Neural progenitor cell (in vitro differentiated cells): ENCODE results near the gene DNAH10. TPM values are rescaled to one million over a fixed set of nuclear protein-coding genes. Genes with fewer than 3 reads are reported as not detected.
A peak's percentile ranks its signal among the peaks of the same experiment; 100 is the strongest.

Source experiments
- DNase-seq: peaks from one replicate; pipeline ENCODE4 v3.0.0-alpha.2; 2016; ENCODE audit warnings: low spot score
- H2AFZ ChIP-seq: fragments of 200-600 bp; sonication (generic); replicated peaks from 2 replicates; pipeline ENCODE4 v1.6.1; 2016; ENCODE audit warnings: antibody characterized with exemption
- H3F3A ChIP-seq: fragments of 200-600 bp; sonication (generic); 2 replicates; pipeline ENCODE4 v1.6.1; 2016; ENCODE audit warnings: antibody characterized with exemption, low read depth
- H3K27ac ChIP-seq: fragments of 200-600 bp; sonication (generic); 2 replicates; pipeline ENCODE4 v1.5.1; 2016; ENCODE audit warnings: mild to moderate bottlenecking
- H3K27me3 ChIP-seq: fragments of 200-600 bp; sonication (generic); 2 replicates; pipeline ENCODE4 v1.6.1; 2016; ENCODE audit warnings: mild to moderate bottlenecking, moderate library complexity
- H3K36me3 ChIP-seq: fragments of 200-600 bp; sonication (generic); 2 replicates; pipeline ENCODE4 v1.5.1; 2016
- H3K4me1 ChIP-seq: fragments of 200-600 bp; sonication (generic); 2 replicates; pipeline ENCODE4 v1.6.1; 2016; ENCODE audit warnings: mixed run types
- H3K4me2 ChIP-seq: fragments of 200-600 bp; sonication (generic); 2 replicates; pipeline ENCODE4 v1.6.1; 2016
- H3K4me3 ChIP-seq: fragments of 200-600 bp; sonication (generic); 2 replicates; pipeline ENCODE4 v1.5.1; 2016
- H3K79me2 ChIP-seq: fragments of 200-600 bp; sonication (generic); 2 replicates; pipeline ENCODE4 v1.6.1; 2016; ENCODE audit warnings: low read depth
- H3K9ac ChIP-seq: fragments of 200-600 bp; sonication (generic); 2 replicates; pipeline ENCODE4 v1.6.1; 2016
- H3K9me3 ChIP-seq: fragments of 200-600 bp; sonication (generic); 2 replicates; pipeline ENCODE4 v1.5.1; 2016; ENCODE audit warnings: low read depth
- H4K20me1 ChIP-seq: fragments of 200-600 bp; sonication (generic); 2 replicates; pipeline ENCODE4 v1.6.1; 2016; ENCODE audit warnings: low read depth
- H3K27ac Mint-ChIP-seq: 3 replicates; pipeline ENCODE4 v1.8.0; 2021; ENCODE audit warnings: mixed read lengths
- H3K27me3 Mint-ChIP-seq: 2 replicates; pipeline ENCODE4 v1.8.0; 2022; ENCODE audit warnings: low read depth, mild to moderate bottlenecking, inconsistent platforms, moderate library complexity, mixed read lengths; ENCODE audit not compliant: insufficient read depth
- H3K36me3 Mint-ChIP-seq: 3 replicates; pipeline ENCODE4 v1.8.0; 2021; ENCODE audit warnings: mixed read lengths
- H3K4me1 Mint-ChIP-seq: 3 replicates; pipeline ENCODE4 v1.8.0; 2021; ENCODE audit warnings: mixed read lengths
- H3K4me3 Mint-ChIP-seq: 3 replicates; pipeline ENCODE4 v1.8.0; 2021; ENCODE audit warnings: mild to moderate bottlenecking, moderate library complexity, mixed read lengths
- H3K9me3 Mint-ChIP-seq: 3 replicates; pipeline ENCODE4 v1.8.0; 2020; ENCODE audit warnings: mixed read lengths
- CTCF ChIP-seq: fragments of 200-600 bp; sonication (generic); IDR thresholded peaks from 2 replicates; pipeline ENCODE4 v1.5.1; 2017; ENCODE audit warnings: antibody characterized with exemption, mild to moderate bottlenecking
- EZH2 ChIP-seq: fragments of 200-600 bp; sonication (generic); IDR thresholded peaks from 2 replicates; pipeline ENCODE4 v1.6.1; 2017; ENCODE audit warnings: antibody characterized with exemption, mild to moderate bottlenecking, moderate library complexity
- EZH2phosphoT487 ChIP-seq: fragments of 200-600 bp; sonication (generic); IDR thresholded peaks from 2 replicates; pipeline ENCODE4 v1.6.1; 2017; ENCODE audit warnings: antibody characterized with exemption
- total RNA-seq: library from RNA; depleted of rRNA; stranded (reverse); fragments of >200 nt; gene quantifications from 2 replicates; pipeline ENCODE4 v1.2.3, GENCODE V29; 2015; ENCODE audit warnings: low replicate concordance

DNAH10 gene
- total RNA-seq, 1 donor from 2014 or later: 0.26 TPM

GRCh38 chr12:123757561-123757960 lies 4.5 kb upstream of the DNAH10 start:
- Mint-ChIP-seq H3K4me1 (peaks cover 4% of the 10 kb centered on the region), H3K4me3 (no peak overlapping the region), H3K36me3 (peaks cover 12% of the 10 kb centered on the region), H3K27ac (no peak overlapping the region), H3K9me3 (no peaks in the 10 kb centered on the region), H3K27me3 (peaks cover 2% of the 10 kb centered on the region)
- peaks cover 15% of the 10 kb centered on the region for H3K27me3 ChIP-seq
- H3K4me2 ChIP-seq: no peak overlapping the region
- H3K9ac ChIP-seq: no peak overlapping the region
- no peaks in the 10 kb centered on the region for H3K9me3 ChIP-seq
- no peak for DNase-seq
- H3F3A ChIP-seq: peaks cover 17% of the 10 kb centered on the region
- peaks cover 6% of the 10 kb centered on the region for H4K20me1 ChIP-seq
- H3K4me1 ChIP-seq: peaks cover 5% of the 10 kb centered on the region
- no peak overlapping the region for H3K27ac ChIP-seq
- H3K79me2 ChIP-seq: no peaks in the 10 kb centered on the region
- peaks cover 3% of the 10 kb centered on the region for H3K36me3 ChIP-seq
- H2AFZ ChIP-seq: no peak overlapping the region
- no peak overlapping the region for H3K4me3 ChIP-seq
- TF ChIP-seq CTCF (no peak), EZH2 (no peak)

GRCh38 chr12:123760267-123760938 lies 1.7 kb upstream of the DNAH10 start:
- Mint-ChIP-seq H3K4me3 (no peak overlapping the region), H3K27ac (no peak overlapping the region), H3K27me3 (peaks cover 2% of the 10 kb centered on the region), H3K36me3 (peaks cover 2% of the 10 kb centered on the region), H3K9me3 (no peaks in the 10 kb centered on the region), H3K4me1 (peaks cover 4% of the 10 kb centered on the region)
- H3K9me3 ChIP-seq: no peaks in the 10 kb centered on the region
- peaks cover 3% of the 10 kb centered on the region for H3K36me3 ChIP-seq
- H3K27ac ChIP-seq: no peak overlapping the region
- TF ChIP-seq EZH2 (no peak), CTCF (no peak), EZH2phosphoT487 (no peak)
- no peak overlapping the region for H3K4me2 ChIP-seq
- H3K79me2 ChIP-seq: no peaks in the 10 kb centered on the region
- H2AFZ ChIP-seq: no peak overlapping the region
- H3F3A ChIP-seq: peaks cover 23% of the 10 kb centered on the region
- H4K20me1 ChIP-seq: peaks cover 6% of the 10 kb centered on the region
- H3K4me1 ChIP-seq: peaks cover 12% of the 10 kb centered on the region
- DNase-seq: no peak
- H3K9ac ChIP-seq: no peak overlapping the region
- no peak overlapping the region for H3K4me3 ChIP-seq
- H3K27me3 ChIP-seq: peaks cover 43% of the 10 kb centered on the region

- Histone ChIP-seq H3K27me3 (peaks cover 51% of the 10 kb centered on the region), H3K79me2 (no peaks in the 10 kb centered on the region), H3K4me3 (peak overlapping the region; percentile 61), H2AFZ (peak overlapping the region; percentile 98), H4K20me1 (peaks cover 6% of the 10 kb centered on the region), H3K36me3 (peaks cover 3% of the 10 kb centered on the region), H3K4me1 (peaks cover 12% of the 10 kb centered on the region), H3K9ac (no peak overlapping the region), H3F3A (peaks cover 23% of the 10 kb centered on the region), H3K9me3 (no peaks in the 10 kb centered on the region), H3K27ac (no peak overlapping the region), H3K4me2 (peak overlapping the region; percentile 92)
- DNase-seq: no peak
- Mint-ChIP-seq H3K27ac (no peak overlapping the region), H3K27me3 (peaks cover 2% of the 10 kb centered on the region), H3K9me3 (no peaks in the 10 kb centered on the region), H3K36me3 (peaks cover 2% of the 10 kb centered on the region), H3K4me1 (peaks cover 4% of the 10 kb centered on the region), H3K4me3 (no peak overlapping the region)
- no peak for TF ChIP-seq CTCF
- peak; percentile 52 for TF ChIP-seq EZH2
- peak; percentile 70 for TF ChIP-seq EZH2phosphoT487
Observed at GRCh38 chr12:123762715-123763052, 583 bp downstream of the DNAH10 start.
